Germinal center (tissue), 1 donor: ENCODE measurements around the gene SPECC1L.

Experiments used
- DNase-seq: peaks from one replicate; pipeline ENCODE4 v3.0.0; 2012; ENCODE audit warnings: mixed read lengths, low spot score

SPECC1L gene

DNA sequence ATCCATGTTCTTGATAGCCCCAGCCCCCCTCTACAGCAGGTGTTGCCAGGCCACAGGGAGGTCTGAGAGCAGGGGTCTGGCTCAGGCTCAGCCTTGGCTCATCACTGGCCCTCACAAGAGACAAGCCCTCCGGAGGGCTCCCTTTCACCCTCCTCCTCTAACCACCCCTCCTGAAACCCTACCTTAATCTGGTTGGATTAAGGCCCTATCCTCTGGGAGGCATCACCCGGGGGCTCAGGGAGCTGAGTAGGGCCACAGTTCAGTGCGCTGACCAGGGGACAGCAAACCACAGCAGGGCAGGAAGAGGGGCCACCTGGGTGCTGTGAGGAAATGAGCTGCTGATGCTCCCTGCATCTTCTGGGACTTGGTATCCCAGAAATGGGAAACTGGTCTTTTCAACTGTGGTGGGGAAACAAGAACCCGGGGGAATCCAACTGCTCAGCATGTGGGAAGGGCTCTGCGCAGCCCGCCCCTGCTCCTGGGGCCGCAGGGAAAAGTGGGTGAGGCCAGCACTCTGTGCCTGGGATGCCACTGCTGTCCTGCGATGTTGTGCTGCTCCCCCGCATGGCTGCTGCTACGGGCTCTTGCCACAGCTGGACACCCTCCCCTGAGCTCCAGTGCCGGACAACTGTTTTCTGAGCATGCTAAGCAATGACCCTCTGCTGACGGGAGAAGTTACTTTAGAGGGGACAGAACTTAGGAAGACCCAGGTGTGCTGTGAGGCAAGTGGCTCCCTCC is 174.3 kb downstream of the SPECC1L start:
- DNase-seq = no peak

GRCh38 chr22:24445481-24446259 is 175.0 kb downstream of the SPECC1L start:
- no peak for DNase-seq

- no peak for DNase-seq
These were observed 175.6 kb downstream of the SPECC1L start for GRCh38 chr22:24446260-24446611.

DNA sequence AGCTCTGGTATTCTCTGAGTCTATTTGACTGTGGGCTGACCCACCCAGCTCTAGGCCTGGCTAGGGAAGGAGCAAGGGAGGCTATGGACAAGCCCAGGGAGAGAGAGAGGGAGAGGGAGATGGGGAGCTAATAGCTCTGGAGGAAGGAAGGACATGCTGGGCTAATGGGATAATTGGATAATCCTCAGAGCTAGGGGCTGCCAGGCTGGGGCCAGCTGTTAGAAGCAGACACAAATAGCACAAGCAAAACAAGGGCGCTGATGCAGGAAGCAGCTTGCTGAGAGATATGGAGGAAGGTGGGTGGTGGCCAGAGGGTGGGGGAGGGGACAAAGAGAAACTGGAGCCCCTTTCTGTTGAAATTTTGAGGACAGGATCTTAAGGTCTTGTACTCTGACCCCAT is 180.0 kb downstream of the SPECC1L start:
- DNase-seq = no peak

- DNase-seq = no peak
These were observed 180.5 kb downstream of the SPECC1L start for GRCh38 chr22:24451162-24451561.

- no peak for DNase-seq
These were observed 183.2 kb downstream of the SPECC1L start for GRCh38 chr22:24453853-24454252.

DNA sequence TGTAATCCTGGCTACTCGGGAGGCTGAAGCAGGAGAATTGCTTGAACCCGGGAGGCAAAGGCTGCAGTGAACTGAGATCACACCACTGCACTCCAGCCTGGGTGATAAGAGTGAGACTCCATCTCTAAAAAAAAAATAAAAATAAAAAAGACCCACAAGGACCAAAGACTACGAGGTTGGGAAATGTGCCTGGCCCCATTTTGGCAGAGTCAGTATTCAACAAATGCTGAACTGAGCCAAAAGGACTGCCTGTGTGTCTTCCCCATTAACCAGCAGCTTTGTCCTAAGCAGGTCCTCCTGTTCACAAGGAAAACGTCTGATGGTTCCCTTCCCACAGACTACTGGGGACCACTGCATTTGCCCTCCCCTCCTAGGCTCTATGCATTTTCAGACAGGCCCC is 184.4 kb downstream of the SPECC1L start:
- no peak for DNase-seq

DNA sequence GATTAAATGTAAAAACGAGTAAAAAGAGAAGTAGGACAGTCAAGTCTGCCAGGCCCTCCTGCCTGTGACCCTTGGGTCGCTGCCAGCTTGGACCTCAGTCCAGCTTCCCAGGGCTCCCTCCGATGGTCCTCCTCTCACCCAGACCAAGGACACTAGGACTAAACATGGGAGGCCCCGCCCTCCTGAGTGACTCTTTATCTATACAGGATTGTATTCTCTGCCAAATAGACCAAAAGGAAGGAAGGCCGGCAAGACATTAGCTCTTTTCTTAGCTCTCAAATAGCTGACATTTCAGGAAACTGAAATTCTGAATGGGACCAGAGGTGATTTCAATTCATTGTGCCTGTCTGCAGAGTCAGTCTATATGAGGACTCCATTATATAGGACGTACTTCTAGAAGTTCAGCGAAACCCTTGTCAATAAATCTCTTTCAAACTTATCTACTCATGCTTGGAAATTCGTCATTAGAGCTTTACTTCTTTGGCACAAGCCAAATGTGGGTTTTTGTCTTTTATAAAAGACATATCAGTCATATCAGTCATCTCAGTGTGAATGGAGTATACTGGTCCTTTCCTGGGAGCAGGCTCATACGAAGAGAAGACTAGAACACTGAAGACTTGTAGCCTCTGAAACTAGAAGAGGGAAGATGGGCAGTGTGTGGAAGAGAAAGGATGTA is 185.3 kb downstream of the SPECC1L start:
- DNase-seq = no peak

- no peak for DNase-seq
These were observed 187.3 kb downstream of the SPECC1L start for GRCh38 chr22:24457894-24458420.

DNA sequence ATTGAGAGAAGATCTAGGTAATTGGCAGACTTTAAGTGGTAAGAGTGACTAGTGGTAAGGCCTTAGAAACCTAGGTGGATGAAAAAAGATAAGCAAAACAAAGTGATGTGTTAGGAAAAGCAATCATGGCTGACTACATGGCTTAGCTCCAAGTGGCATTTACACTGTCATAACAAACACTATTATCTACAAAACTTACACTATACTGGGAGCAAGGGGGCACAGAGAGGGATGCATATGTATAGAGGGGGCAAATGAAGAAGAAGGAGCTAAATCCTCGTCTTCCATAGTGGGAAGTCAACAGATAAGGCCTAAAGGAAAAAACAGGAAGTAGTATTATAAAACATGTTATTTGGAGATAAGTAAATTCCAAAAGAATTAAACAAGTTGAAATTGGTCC is 189.3 kb downstream of the SPECC1L start:
- no peak for DNase-seq

- no peak for DNase-seq
These were observed 189.9 kb downstream of the SPECC1L start for GRCh38 chr22:24460418-24461089.

DNA sequence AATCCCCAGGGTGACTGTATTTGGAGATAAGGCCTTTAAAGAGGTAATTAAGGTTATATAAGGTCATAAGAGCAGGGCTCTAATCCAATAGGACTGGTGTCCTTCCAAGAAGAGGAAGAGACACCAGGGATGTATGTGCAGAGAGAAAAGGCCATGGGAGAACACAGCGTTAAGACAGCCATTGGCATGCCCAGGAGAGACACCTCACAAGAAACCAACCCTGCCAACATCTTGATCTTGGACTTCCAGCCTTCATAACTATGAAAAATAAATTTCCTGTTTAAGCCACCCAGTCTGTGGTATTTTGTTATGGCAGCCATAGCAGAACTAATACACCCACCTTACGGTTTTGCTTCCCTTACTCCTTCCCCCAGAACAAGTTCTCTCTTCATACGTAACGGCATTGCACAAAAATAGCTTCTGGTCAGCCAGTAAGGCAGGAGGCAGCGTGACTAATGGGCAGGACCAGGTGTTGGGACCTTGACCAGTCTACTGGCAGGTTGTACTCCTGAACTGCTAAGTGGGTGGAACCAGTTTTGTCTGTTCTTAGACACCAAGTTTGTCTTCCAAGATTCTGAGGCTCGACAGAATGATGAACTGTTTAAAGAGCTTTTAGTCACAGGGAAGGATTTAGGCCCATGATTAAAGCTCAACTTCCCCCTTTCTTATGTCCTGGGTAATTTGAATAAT is 192.6 kb downstream of the SPECC1L start:
- peak; percentile 38 for DNase-seq

DNA sequence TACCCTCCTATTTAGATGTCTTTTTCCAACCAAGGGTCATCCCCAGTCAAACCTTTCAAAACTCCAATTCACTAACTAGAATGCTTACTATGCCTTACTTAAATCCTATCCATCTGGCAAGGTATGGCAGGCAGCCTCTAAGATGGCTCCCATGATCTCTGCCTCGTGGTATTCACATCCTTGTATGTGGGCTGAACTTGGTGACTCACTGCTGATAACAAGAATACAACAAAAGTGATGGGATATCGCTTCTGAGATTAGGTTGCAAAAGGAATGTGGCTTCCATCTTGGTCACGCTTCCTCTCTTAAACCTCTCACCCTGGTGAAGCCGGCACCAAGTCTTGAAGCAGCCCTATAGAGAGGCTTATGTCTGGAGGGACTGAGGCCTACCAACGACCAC is 194.9 kb downstream of the SPECC1L start:
- no peak for DNase-seq

DNA sequence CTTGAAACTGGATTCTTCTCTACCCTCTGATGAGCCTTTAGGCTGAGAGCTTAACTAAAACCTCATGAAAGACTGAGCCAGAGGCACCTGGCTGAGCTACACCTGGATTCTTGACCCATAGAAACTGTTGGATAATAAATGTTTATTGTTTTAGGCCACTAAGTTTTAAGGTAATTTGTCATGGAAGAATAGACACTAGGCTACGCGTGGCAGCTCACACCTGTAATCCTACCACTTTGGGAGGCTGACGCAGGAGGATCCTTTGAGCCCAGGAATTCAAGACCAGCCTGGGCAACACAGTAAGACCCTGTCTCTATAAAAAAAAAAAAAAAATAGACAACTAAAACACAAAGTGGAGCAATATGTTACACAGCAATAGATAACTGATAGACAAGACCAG is 195.3 kb downstream of the SPECC1L start:
- DNase-seq = no peak

GRCh38 chr22:24466716-24467328 is 196.2 kb downstream of the SPECC1L start:
- no peak for DNase-seq

GRCh38 chr22:24467340-24467739 is 196.7 kb downstream of the SPECC1L start:
- no peak for DNase-seq
